IMR-90 (cell line): ENCODE data around the gene MCL1. TPM values are rescaled to one million over a fixed set of nuclear protein-coding genes. Genes with fewer than 3 reads are reported as not detected.

Experiments used
- ATAC-seq: fragments of 200-7000 bp; cut with Tn5 transposase; 2 replicates; pipeline ENCODE4 v1.9.1; 2020; ENCODE audit warnings: low read depth, mild to moderate bottlenecking, moderate library complexity
- BruUV-seq: library from RNA; stranded (reverse); fragments of 400-500 nt; replicated peaks from 2 replicates; lab custom pipeline; 2021; lab: Mats Ljungman, UMichigan
- CTCF ChIA-PET: fragments of 300-600 bp; formaldehyde crosslinking; extraction: SDS; loops from one replicate; lab custom pipeline; 2021; ENCODE audit warnings: antibody characterized with exemption; lab: Yijun Ruan, JAX
- POLR2A ChIA-PET: fragments of 300-600 bp; sonication (Branson Sonifier 250); formaldehyde crosslinking; loops from one replicate; lab custom pipeline; 2022; ENCODE audit warnings: antibody characterized with exemption; ENCODE audit not compliant: unreplicated experiment; lab: Charles Lee
- DNase-seq: peaks from one replicate; pipeline ENCODE4 v3.0.0; 2013
- H2AFZ ChIP-seq: replicated peaks from 2 replicates; pipeline ENCODE3; 2013; ENCODE audit warnings: low read length, mild to moderate bottlenecking; ENCODE audit not compliant: poor library complexity
- H2AK5ac ChIP-seq: 2 replicates; pipeline ENCODE4 v1.6.1; 2013; ENCODE audit warnings: low read depth, low read length, inconsistent platforms
- H2AK9ac ChIP-seq: replicated peaks from 2 replicates; pipeline ENCODE3; 2013; ENCODE audit warnings: mild to moderate bottlenecking, low read depth, low read length, moderate library complexity; ENCODE audit not compliant: poor library complexity
- H2BK120ac ChIP-seq: 2 replicates; pipeline ENCODE4 v1.6.1; 2013; ENCODE audit warnings: low read depth, low read length, inconsistent platforms
- H2BK15ac ChIP-seq: 3 replicates; pipeline ENCODE4 v1.6.1; 2013; ENCODE audit warnings: low read depth, low read length, inconsistent platforms
- H2BK20ac ChIP-seq: 2 replicates; pipeline ENCODE4 v1.6.1; 2013; ENCODE audit warnings: low read depth, mild to moderate bottlenecking, inconsistent platforms, low read length, moderate library complexity
- H2BK5ac ChIP-seq: 2 replicates; pipeline ENCODE4 v1.6.1; 2013; ENCODE audit warnings: mild to moderate bottlenecking, low read depth, low read length, inconsistent platforms; ENCODE audit not compliant: poor library complexity, severe bottlenecking
- H3K14ac ChIP-seq: replicated peaks from 2 replicates; pipeline ENCODE4 v1.6.1; 2013; ENCODE audit warnings: low read depth, low read length, inconsistent platforms
- H3K18ac ChIP-seq: 2 replicates; pipeline ENCODE4 v1.6.1; 2013; ENCODE audit warnings: low read depth, low read length, control low read depth
- H3K23ac ChIP-seq: 2 replicates; pipeline ENCODE4 v1.6.1; 2013; ENCODE audit warnings: low read depth, low read length, inconsistent platforms
- H3K27ac ChIP-seq: 2 replicates; pipeline ENCODE4 v1.5.1; 2013; ENCODE audit warnings: mild to moderate bottlenecking, control low read depth, low read length; ENCODE audit not compliant: insufficient read depth
- H3K27me3 ChIP-seq: 2 replicates; pipeline ENCODE4 v1.6.1; 2013; ENCODE audit warnings: low read length; ENCODE audit not compliant: control insufficient read depth, insufficient read depth
- H3K36me3 ChIP-seq: 2 replicates; pipeline ENCODE4 v1.6.1; 2013; ENCODE audit warnings: low read length, mixed read lengths; ENCODE audit not compliant: control insufficient read depth, insufficient read depth
- H3K4ac ChIP-seq: 2 replicates; pipeline ENCODE4 v1.6.1; 2013; ENCODE audit warnings: low read depth, low read length, inconsistent platforms
- H3K4me1 ChIP-seq: 2 replicates; pipeline ENCODE4 v1.6.1; 2013; ENCODE audit warnings: low read length, mixed read lengths; ENCODE audit not compliant: control insufficient read depth, insufficient read depth
- H3K4me2 ChIP-seq: 2 replicates; pipeline ENCODE4 v1.6.1; 2013; ENCODE audit warnings: low read depth, mild to moderate bottlenecking, control low read depth, low read length, moderate library complexity
- H3K4me3 ChIP-seq: 2 replicates; pipeline ENCODE4 v1.5.1; 2013; ENCODE audit warnings: low read depth, mild to moderate bottlenecking, control low read depth, low read length, moderate library complexity; ENCODE audit not compliant: insufficient read depth
- H3K56ac ChIP-seq: 2 replicates; pipeline ENCODE4 v1.6.1; 2013; ENCODE audit warnings: low read length, inconsistent platforms; ENCODE audit not compliant: insufficient read depth; ENCODE audit errors: extremely low read depth
- H3K79me1 ChIP-seq, 2 experiments: 2 replicates each; pipeline ENCODE4 v1.6.1; 2013; ENCODE audit warnings: low read length in 2 of 2, inconsistent platforms in 1 of 2, low read depth in 1 of 2
- H3K9ac ChIP-seq: 2 replicates; pipeline ENCODE4 v1.6.1; 2013; ENCODE audit warnings: low read depth, low read length, control low read depth
- H3K9me1 ChIP-seq: 2 replicates; pipeline ENCODE4 v1.6.1; 2013; ENCODE audit warnings: low read length, inconsistent platforms; ENCODE audit not compliant: insufficient read depth
- H3K9me3 ChIP-seq: 2 replicates; pipeline ENCODE4 v1.6.1; 2013; ENCODE audit warnings: low read length; ENCODE audit not compliant: control insufficient read depth, insufficient read depth
- H4K20me1 ChIP-seq: 2 replicates; pipeline ENCODE4 v1.6.1; 2013; ENCODE audit warnings: low read length, inconsistent platforms; ENCODE audit not compliant: insufficient read depth
- H4K5ac ChIP-seq: 2 replicates; pipeline ENCODE4 v1.6.1; 2013; ENCODE audit warnings: mild to moderate bottlenecking, low read depth, low read length, control low read depth
- H4K8ac ChIP-seq, 2 experiments: 2 replicates each; pipeline ENCODE4 v1.6.1; 2013; ENCODE audit warnings: low read depth in 2 of 2, low read length in 2 of 2, control low read depth in 1 of 2, inconsistent platforms in 1 of 2
- H4K91ac ChIP-seq: 2 replicates; pipeline ENCODE4 v1.6.1; 2013; ENCODE audit warnings: low read depth, low read length, inconsistent platforms; ENCODE audit not compliant: insufficient read depth
- BHLHE40 ChIP-seq: fragments of 150-350 bp; IDR thresholded peaks from 2 replicates; pipeline ENCODE4 v1.6.1; 2016; ENCODE audit warnings: mild to moderate bottlenecking, low read depth, low read length
- CEBPB ChIP-seq: IDR thresholded peaks from 2 replicates; pipeline ENCODE4 v1.6.1; 2012; ENCODE audit warnings: low read depth, low read length, improper control_type of control experiment
- CHD1 ChIP-seq: IDR thresholded peaks from 2 replicates; pipeline ENCODE4 v1.6.1; 2012; ENCODE audit warnings: low read depth, low read length, improper control_type of control experiment
- ELK1 ChIP-seq: fragments of 150-350 bp; IDR thresholded peaks from 2 replicates; pipeline ENCODE4 v1.6.1; 2016; ENCODE audit warnings: low read depth, mild to moderate bottlenecking, low read length, moderate library complexity, borderline replicate concordance
- FOS ChIP-seq: fragments of 150-350 bp; IDR thresholded peaks from 2 replicates; pipeline ENCODE4 v1.6.1; 2016; ENCODE audit warnings: low read depth, low read length
- MAFK ChIP-seq: IDR thresholded peaks from 2 replicates; pipeline ENCODE4 v1.6.1; 2012; ENCODE audit warnings: low read depth, low read length, improper control_type of control experiment
- MAZ ChIP-seq: IDR thresholded peaks from 2 replicates; pipeline ENCODE4 v1.6.1; 2012; ENCODE audit warnings: low read depth, mild to moderate bottlenecking, low read length, improper control_type of control experiment, moderate library complexity, borderline replicate concordance
- MXI1 ChIP-seq: IDR thresholded peaks from 2 replicates; pipeline ENCODE4 v1.6.1; 2012; ENCODE audit warnings: low read depth, mild to moderate bottlenecking, low read length, moderate library complexity, borderline replicate concordance
- NFE2L2 ChIP-seq: fragments of 150-350 bp; IDR thresholded peaks from 2 replicates; pipeline ENCODE4 v1.6.1; 2016; ENCODE audit warnings: low read depth, mild to moderate bottlenecking, low read length
- POLR2A ChIP-seq: IDR thresholded peaks from 2 replicates; pipeline ENCODE4 v1.6.1; 2012; ENCODE audit warnings: mild to moderate bottlenecking, low read depth, low read length
- RAD21 ChIP-seq: IDR thresholded peaks from 2 replicates; pipeline ENCODE4 v1.6.1; 2012; ENCODE audit warnings: low read length, improper control_type of control experiment
- RCOR1 ChIP-seq: IDR thresholded peaks from 2 replicates; pipeline ENCODE4 v1.6.1; 2012; ENCODE audit warnings: mild to moderate bottlenecking, low read length, improper control_type of control experiment; ENCODE audit not compliant: insufficient replicate concordance
- RFX5 ChIP-seq: IDR thresholded peaks from 2 replicates; pipeline ENCODE4 v1.8.0; 2012; ENCODE audit warnings: low read depth, mild to moderate bottlenecking, low read length, moderate library complexity
- SMC3 ChIP-seq: fragments of 150-350 bp; IDR thresholded peaks from 2 replicates; pipeline ENCODE4 v1.6.1; 2016; ENCODE audit warnings: low read depth, mild to moderate bottlenecking, antibody characterized with exemption, low read length, moderate library complexity
- USF2 ChIP-seq: fragments of 150-350 bp; IDR thresholded peaks from 2 replicates; pipeline ENCODE4 v1.6.1; 2017; ENCODE audit warnings: mild to moderate bottlenecking, antibody characterized with exemption, low read length, low read depth
- WGBS, 2 experiments: methylation state at CpG; one replicate each; pipeline versions ENCODE4 v1.1.5 to v1.1.7; 2013; ENCODE audit warnings: missing lambda C conversion rate in 2 of 2; ENCODE audit not compliant: insufficient read length in 1 of 2; ENCODE audit errors: extremely low coverage in 2 of 2; 5-methylcytosine and 5-hydroxymethylcytosine counted together
- dilution Hi-C: fragments of 300-500 bp; cut with HindIII; formaldehyde crosslinking; loops from one replicate; pipeline ENCODE4 v1.14.3; 2018; ENCODE audit warnings: low sequenced_read_pairs; ENCODE audit not compliant: unreplicated experiment
- in situ Hi-C: fragments of 300-500 bp; cut with MboI; formaldehyde crosslinking; loops from 3 replicates; pipeline ENCODE4 v1.14.3; 2019; ENCODE audit warnings: low sequenced_read_pairs, inconsistent platforms, mixed read lengths
- intact Hi-C: fragments of 100-400 bp; cut with micrococcal nuclease; formaldehyde crosslinking; loops from 2 replicates; pipeline ENCODE4 v1.10.0; 2022
- polyA plus RNA-seq, 3 experiments: library from polyadenylated mRNA; depleted of rRNA; stranded (reverse); fragments of >200 nt; gene quantifications; 2 replicates each; pipeline ENCODE4 v1.2.3, GENCODE V29; 2012; ENCODE audit warnings: low replicate concordance in 1 of 3
- total RNA-seq: library from RNA; depleted of rRNA; stranded (reverse); fragments of >200 nt; gene quantifications from 2 replicates; pipeline ENCODE4 v1.2.3, GENCODE V29; 2012
- TF ChIP-seq, protein P1 (sequence below): conservative IDR thresholded peaks from 2 replicates; pipeline ENCODE4 v1.5.1; 2012; ENCODE audit warnings: mild to moderate bottlenecking, low read depth, low read length, improper control_type of control experiment

The MCL1 gene
- total and polyA plus RNA-seq, 2 of the 4 experiments (the other 2 are of a cell fraction), result 79.5 to 142 TPM

GRCh38 chr1:150557065-150557600, 22.3 kb downstream of the MCL1 start:
- H3K4me3 ChIP-seq, result no peak overlapping the region
- H3K79me1 ChIP-seq, result peaks cover 8 to 65% of the 10 kb centered on the region in 2 experiments
- H3K23ac ChIP-seq, result no peak overlapping the region
- H2BK120ac ChIP-seq, result no peak overlapping the region
- H2AFZ ChIP-seq, result no peak overlapping the region
- no peak overlapping the region for H2AK5ac ChIP-seq
- peaks cover 18% of the 10 kb centered on the region for H4K20me1 ChIP-seq
- peaks cover 5% of the 10 kb centered on the region for H3K36me3 ChIP-seq
- H3K9ac ChIP-seq, result no peak overlapping the region
- no peak overlapping the region for H3K18ac ChIP-seq
- intact Hi-C loops, result no loop called here
- H2BK5ac ChIP-seq, result no peak overlapping the region
- H3K4ac ChIP-seq, result no peak overlapping the region
- H4K5ac ChIP-seq, result no peak overlapping the region
- H3K27ac ChIP-seq, result no peak overlapping the region
- BruUV-seq, result no TSS peak
- H4K8ac ChIP-seq, result no peak overlapping the region
- DNase-seq, result no peak
- H2BK15ac ChIP-seq, result no peak overlapping the region
- H2BK20ac ChIP-seq, result no peak overlapping the region
- no peak overlapping the region for H3K56ac ChIP-seq
- H3K4me2 ChIP-seq, result no peak overlapping the region
- dilution Hi-C loops, result no loop called here
- H3K14ac ChIP-seq, result no peak overlapping the region
- no peak overlapping the region for H2AK9ac ChIP-seq
- TF ChIP-seq CHD1 (no peak), MAFK (no peak), MXI1 (no peak), POLR2A (no peak), USF2 (no peak), RFX5 (no peak), CEBPB (no peak), MAZ (no peak), ELK1 (no peak), RCOR1 (no peak), FOS (no peak), SMC3 (no peak), RAD21 (no peak), BHLHE40 (no peak), NFE2L2 (no peak)
- TF ChIP-seq, protein P1, sequence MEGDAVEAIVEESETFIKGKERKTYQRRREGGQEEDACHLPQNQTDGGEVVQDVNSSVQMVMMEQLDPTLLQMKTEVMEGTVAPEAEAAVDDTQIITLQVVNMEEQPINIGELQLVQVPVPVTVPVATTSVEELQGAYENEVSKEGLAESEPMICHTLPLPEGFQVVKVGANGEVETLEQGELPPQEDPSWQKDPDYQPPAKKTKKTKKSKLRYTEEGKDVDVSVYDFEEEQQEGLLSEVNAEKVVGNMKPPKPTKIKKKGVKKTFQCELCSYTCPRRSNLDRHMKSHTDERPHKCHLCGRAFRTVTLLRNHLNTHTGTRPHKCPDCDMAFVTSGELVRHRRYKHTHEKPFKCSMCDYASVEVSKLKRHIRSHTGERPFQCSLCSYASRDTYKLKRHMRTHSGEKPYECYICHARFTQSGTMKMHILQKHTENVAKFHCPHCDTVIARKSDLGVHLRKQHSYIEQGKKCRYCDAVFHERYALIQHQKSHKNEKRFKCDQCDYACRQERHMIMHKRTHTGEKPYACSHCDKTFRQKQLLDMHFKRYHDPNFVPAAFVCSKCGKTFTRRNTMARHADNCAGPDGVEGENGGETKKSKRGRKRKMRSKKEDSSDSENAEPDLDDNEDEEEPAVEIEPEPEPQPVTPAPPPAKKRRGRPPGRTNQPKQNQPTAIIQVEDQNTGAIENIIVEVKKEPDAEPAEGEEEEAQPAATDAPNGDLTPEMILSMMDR, result no peak
- no peak overlapping the region for H4K91ac ChIP-seq
- H3K4me1 ChIP-seq, result peaks cover 17% of the 10 kb centered on the region
- H3K9me3 ChIP-seq, result no peaks in the 10 kb centered on the region
- no peak for ATAC-seq
- CTCF ChIA-PET, result no interaction called here
- 90% methylated on average over 18 of the region's 26 CpGs; no CpG with 5 or more reads in 1 of the 2 experiments for WGBS, 2 experiments
- peaks cover 11% of the 10 kb centered on the region for H3K9me1 ChIP-seq
- POLR2A ChIA-PET, result no interaction called here
- in situ Hi-C loops, result loop anchor here (10.0 kb wide), 1 partner anchor 292 kb away; the partner anchor contains the start of gene APH1A
- no peaks in the 10 kb centered on the region for H3K27me3 ChIP-seq
